H54 (cell line): ENCODE measurements around the gene PRKCA.
A peak's percentile ranks its signal among the peaks of the same experiment; 100 is the strongest.
"Not testable (repeated sequence)": the region's sequence is repeated elsewhere in the genome, so short reads cannot be mapped to it uniquely, and the experiment has no call there.

ENCODE experiments used
- DNase-seq: peaks from one replicate; pipeline ENCODE4 v3.0.0; 2011; ENCODE audit warnings: low spot score, mixed read lengths; ENCODE audit not compliant: insufficient read length
- FAIRE-seq: peaks from 3 replicates; lab custom pipeline; 2011; peaks lifted over from hg19 to GRCh38; lab: Jason Lieb, UNC
- POLR2A ChIP-seq: IDR thresholded peaks from 2 replicates; pipeline ENCODE4 v1.6.1; 2011; ENCODE audit warnings: low read depth, mild to moderate bottlenecking, low read length

Gene PRKCA

GRCh38 chr17:66455060-66455459 lies 152.6 kb downstream of the PRKCA start:
- TF ChIP-seq POLR2A = no peak
- DNase-seq (no peak), FAIRE-seq (no peak)

- FAIRE-seq, DNase-seq: not testable (repeated sequence)
These were observed 155.1 kb downstream of the PRKCA start for GRCh38 chr17:66457499-66457898.

GRCh38 chr17:66458782-66459181 lies 156.4 kb downstream of the PRKCA start:
- TF ChIP-seq POLR2A = no peak
- no peak for FAIRE-seq
- DNase-seq = no peak

GRCh38 chr17:66459811-66460270 lies 157.4 kb downstream of the PRKCA start:
- FAIRE-seq (peak; percentile 80), DNase-seq (peak; percentile 74)
- TF ChIP-seq POLR2A = no peak

- no peak for DNase-seq
- no peak for TF ChIP-seq POLR2A
- FAIRE-seq = no peak
These were observed 158.1 kb downstream of the PRKCA start for GRCh38 chr17:66460558-66460957.

GRCh38 chr17:66461343-66461995 lies 159.1 kb downstream of the PRKCA start:
- TF ChIP-seq POLR2A = no peak
- DNase-seq (no peak), FAIRE-seq (no peak)

GRCh38 chr17:66462010-66462409 lies 159.6 kb downstream of the PRKCA start:
- FAIRE-seq = no peak
- no peak for DNase-seq
- no peak for TF ChIP-seq POLR2A

- FAIRE-seq = no peak
- no peak for DNase-seq
- TF ChIP-seq POLR2A = no peak
These were observed 162.5 kb downstream of the PRKCA start for GRCh38 chr17:66464921-66465320.

GRCh38 chr17:66465701-66466100 lies 163.3 kb downstream of the PRKCA start:
- DNase-seq (no peak), FAIRE-seq (no peak)
- TF ChIP-seq POLR2A = no peak

GRCh38 chr17:66466106-66466820 lies 163.8 kb downstream of the PRKCA start:
- DNase-seq = no peak
- no peak for FAIRE-seq
- no peak for TF ChIP-seq POLR2A

GRCh38 chr17:66466840-66467367 lies 164.5 kb downstream of the PRKCA start:
- FAIRE-seq (peak; percentile 99), DNase-seq (peak; percentile 75)
- TF ChIP-seq POLR2A = no peak

- no peak for TF ChIP-seq POLR2A
- FAIRE-seq = no peak
- no peak for DNase-seq
These were observed 165.4 kb downstream of the PRKCA start for GRCh38 chr17:66467766-66468165.

- DNase-seq (no peak), FAIRE-seq (no peak)
- TF ChIP-seq POLR2A = no peak
These were observed 166.1 kb downstream of the PRKCA start for GRCh38 chr17:66468241-66469087.

GRCh38 chr17:66469088-66469442 lies 166.7 kb downstream of the PRKCA start:
- no peak for TF ChIP-seq POLR2A
- FAIRE-seq (no peak), DNase-seq (no peak)
